ENCODE measurements around the gene CFAP100.

Gene CFAP100

GRCh38 chr3:126372413-126373145 is 22.1 kb upstream of the CFAP100 start:
- DNase-seq: no peak
- in situ Hi-C loops (cut with MboI; ENCODE audit: low pct_unique_long_range_greater_than_20kb, low sequenced_read_pairs): no loop called here

GRCh38 chr3:126373146-126373613 is 21.5 kb upstream of the CFAP100 start:
- in situ Hi-C loops (cut with MboI; ENCODE audit: low pct_unique_long_range_greater_than_20kb, low sequenced_read_pairs): no loop called here
- DNase-seq: no peak

GRCh38 chr3:126373682-126374601 is 20.8 kb upstream of the CFAP100 start:
- DNase-seq: no peak
- in situ Hi-C loops (cut with MboI; ENCODE audit: low pct_unique_long_range_greater_than_20kb, low sequenced_read_pairs): no loop called here

GRCh38 chr3:126375835-126376331 is 18.8 kb upstream of the CFAP100 start:
- in situ Hi-C loops (cut with MboI; ENCODE audit: low pct_unique_long_range_greater_than_20kb, low sequenced_read_pairs): no loop called here
- DNase-seq: no peak

GRCh38 chr3:126376444-126376843 is 18.3 kb upstream of the CFAP100 start:
- DNase-seq: no peak
- in situ Hi-C loops (cut with MboI; ENCODE audit: low pct_unique_long_range_greater_than_20kb, low sequenced_read_pairs): no loop called here

GRCh38 chr3:126377211-126377610 is 17.5 kb upstream of the CFAP100 start:
- DNase-seq: no peak
- in situ Hi-C loops (cut with MboI; ENCODE audit: low pct_unique_long_range_greater_than_20kb, low sequenced_read_pairs): no loop called here

GRCh38 chr3:126378341-126378751 is 16.4 kb upstream of the CFAP100 start:
- in situ Hi-C loops (cut with MboI; ENCODE audit: low pct_unique_long_range_greater_than_20kb, low sequenced_read_pairs): no loop called here
- no peak for DNase-seq

- in situ Hi-C loops (cut with MboI; ENCODE audit: low pct_unique_long_range_greater_than_20kb, low sequenced_read_pairs): no loop called here
- no peak for DNase-seq
These were observed 14.5 kb upstream of the CFAP100 start for GRCh38 chr3:126380011-126380768.

GRCh38 chr3:126381966-126382365 is 12.7 kb upstream of the CFAP100 start:
- DNase-seq: no peak
- in situ Hi-C loops (cut with MboI; ENCODE audit: low pct_unique_long_range_greater_than_20kb, low sequenced_read_pairs): no loop called here

- in situ Hi-C loops (cut with MboI; ENCODE audit: low pct_unique_long_range_greater_than_20kb, low sequenced_read_pairs): no loop called here
- DNase-seq: peak; percentile 87
These were observed 5.5 kb upstream of the CFAP100 start for GRCh38 chr3:126389112-126389793.

GRCh38 chr3:126389794-126390146 is 4.9 kb upstream of the CFAP100 start:
- DNase-seq: no peak
- in situ Hi-C loops (cut with MboI; ENCODE audit: low pct_unique_long_range_greater_than_20kb, low sequenced_read_pairs): no loop called here

GRCh38 chr3:126390201-126390600 is 4.5 kb upstream of the CFAP100 start:
- DNase-seq: no peak
- in situ Hi-C loops (cut with MboI; ENCODE audit: low pct_unique_long_range_greater_than_20kb, low sequenced_read_pairs): no loop called here

GRCh38 chr3:126390751-126391150 is 4.0 kb upstream of the CFAP100 start:
- DNase-seq: no peak
- in situ Hi-C loops (cut with MboI; ENCODE audit: low pct_unique_long_range_greater_than_20kb, low sequenced_read_pairs): no loop called here

GRCh38 chr3:126391631-126392030 is 3.1 kb upstream of the CFAP100 start:
- DNase-seq: no peak
- in situ Hi-C loops (cut with MboI; ENCODE audit: low pct_unique_long_range_greater_than_20kb, low sequenced_read_pairs): no loop called here

- DNase-seq: no peak
- in situ Hi-C loops (cut with MboI; ENCODE audit: low pct_unique_long_range_greater_than_20kb, low sequenced_read_pairs): no loop called here
These were observed 2.5 kb upstream of the CFAP100 start for GRCh38 chr3:126392246-126392645.

GRCh38 chr3:126393563-126393962 is 1.1 kb upstream of the CFAP100 start:
- in situ Hi-C loops (cut with MboI; ENCODE audit: low pct_unique_long_range_greater_than_20kb, low sequenced_read_pairs): no loop called here
- DNase-seq: no peak

GRCh38 chr3:126394977-126395321 is 240 bp downstream of the CFAP100 start:
- in situ Hi-C loops (cut with MboI; ENCODE audit: low pct_unique_long_range_greater_than_20kb, low sequenced_read_pairs): no loop called here

GRCh38 chr3:126395846-126396513 is 1.3 kb downstream of the CFAP100 start:
- no peak for DNase-seq
- in situ Hi-C loops (cut with MboI; ENCODE audit: low pct_unique_long_range_greater_than_20kb, low sequenced_read_pairs): no loop called here

More at GRCh38 chr3:126394977-126395321, 240 bp downstream of the CFAP100 start:
- no peak for DNase-seq

All from KBM-7 (cell line).